Stomach (tissue), 9 donors: Measurements from ENCODE around the gene ATP9B. TPM values are rescaled to one million over a fixed set of nuclear protein-coding genes. Genes with fewer than 3 reads are reported as not detected.

Experiments
- DNase-seq, 2 donors: peaks; one replicate each; pipeline versions ENCODE4 v3.0.0 to v3.0.0-alpha.2; 2013 to 2019
- H3K27ac ChIP-seq, 5 donors: fragments of 200-600 bp in 4 of 5; sonication (generic) in 4 of 5; one replicate each; pipeline ENCODE4 v1.5.1; 2013 to 2019; ENCODE audit warnings: mild to moderate bottlenecking in 1 of 5, moderate library complexity in 1 of 5
- H3K27me3 ChIP-seq, 3 donors: fragments of 200-600 bp; sonication (generic); one replicate each; pipeline ENCODE4 v1.5.1; 2017 to 2019; ENCODE audit warnings: mixed run types in 1 of 3
- H3K36me3 ChIP-seq, 4 donors: fragments of 200-600 bp; sonication (generic); 1 replicate in 3 of 4; 2 replicates in 1 of 4; pipeline ENCODE4 v1.5.1; 2016 to 2019
- H3K4me1 ChIP-seq, 4 donors: fragments of 200-600 bp; sonication (generic); one replicate each; pipeline ENCODE4 v1.5.1; 2016 to 2019
- H3K4me3 ChIP-seq, 4 donors: fragments of 200-600 bp; sonication (generic) in 3 of 4; one replicate each; pipeline ENCODE4 v1.5.1; 2016 to 2019; ENCODE audit warnings: mild to moderate bottlenecking in 1 of 4
- H3K9me3 ChIP-seq, 4 donors: fragments of 200-600 bp; sonication (generic); one replicate each; pipeline ENCODE4 v1.5.1; 2016 to 2019
- EP300 ChIP-seq: sonication (generic); formaldehyde crosslinking; IDR thresholded peaks from one replicate; pipeline ENCODE4 v1.6.1; 2017; ENCODE audit warnings: antibody characterized with exemption
- POLR2A ChIP-seq, 4 donors: fragments of 450-650 bp; IDR thresholded peaks; one replicate each; pipeline ENCODE4 v1.6.1; 2016; ENCODE audit warnings: antibody characterized with exemption in 4 of 4, control low read depth in 2 of 4, mild to moderate bottlenecking in 1 of 4, moderate library complexity in 1 of 4
- POLR2AphosphoS5 ChIP-seq, 3 donors: sonication (generic); formaldehyde crosslinking; IDR thresholded peaks; one replicate each; pipeline ENCODE4 v1.6.1; 2016; ENCODE audit warnings: antibody characterized with exemption in 3 of 3
- WGBS, 5 donors: extraction: QIAGEN DNeasy Blood & Tissue Kit in 3 of 5; methylation state at CpG; one replicate each; pipeline versions ENCODE4 v1.1.5 to v1.1.7; 2013 to 2018; 5-methylcytosine and 5-hydroxymethylcytosine counted together
- intact Hi-C: fragments of 100-400 bp; cut with DNase I; formaldehyde crosslinking; loops from one replicate; pipeline ENCODE4 v1.15.1; 2023; ENCODE audit warnings: low total_unique reads
- polyA plus RNA-seq, 3 donors: library from polyadenylated mRNA; stranded (reverse); fragments of 200-250 nt; gene quantifications; one replicate each; pipeline ENCODE4 v1.2.3, GENCODE V29; 2013
- total RNA-seq, 5 donors: library from RNA; depleted of rRNA; stranded (reverse); fragments of >200 nt; gene quantifications; one replicate each; pipeline versions ENCODE4 v1.1.0 to v1.2.3, GENCODE V29; 2014 to 2016
- TF ChIP-seq, protein P1 (sequence below), 7 experiments: fragments of 450-650 bp in 4 of 7; fragments of 200-600 bp in 3 of 7; sonication (generic) in 3 of 7; IDR thresholded peaks; one replicate each; pipeline ENCODE4 v1.5.1; 2016 to 2019; ENCODE audit warnings: antibody characterized with exemption in 7 of 7, control low read depth in 2 of 7, mild to moderate bottlenecking in 1 of 7
- donor health status: healthy with polysubstance abuse.
- donor health status: Bipolar disorder and iron deficiency.
- donor health status: healthy.

ATP9B gene
- total and polyA plus RNA-seq, 8 donors: 10.6 to 128 (median 34.9) TPM

DNA sequence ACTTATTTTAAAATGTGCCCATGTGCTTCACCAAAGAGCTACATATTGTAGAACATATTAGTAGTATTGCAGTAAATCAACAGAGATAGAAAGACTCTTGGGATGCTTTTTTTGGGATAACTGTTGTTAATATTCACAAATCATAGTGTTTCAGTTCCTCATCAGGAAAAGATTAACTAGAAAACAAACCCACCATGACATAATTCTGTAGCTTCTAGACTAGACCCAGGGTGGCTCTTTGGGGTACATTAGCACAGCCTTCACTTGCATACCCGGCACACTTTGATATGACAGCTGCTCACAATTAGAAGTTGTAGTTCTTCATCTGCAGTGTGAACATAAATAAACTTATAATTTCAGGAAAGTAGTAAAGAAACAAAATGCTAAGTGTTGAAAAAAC, 154.2 kb downstream of the ATP9B start:
- Histone ChIP-seq H3K27ac (no peak overlapping the region), H3K4me3 (no peak overlapping the region), H3K36me3 (peaks cover 0 to 7% (median 2%) of the 10 kb centered on the region in 4 donors), H3K4me1 (no peaks in the 10 kb centered on the region), H3K9me3 (no peaks in the 10 kb centered on the region), H3K27me3 (no peaks in the 10 kb centered on the region)
- intact Hi-C loops: no loop called here
- DNase-seq: no peak
- WGBS, 5 donors: 93 to 100% (median 98%) methylated on average over 1 of the region's 1 CpG
- TF ChIP-seq POLR2A (IDR thresholded peaks at IDR 0.05) (no peak), POLR2AphosphoS5 (IDR thresholded peaks at IDR 0.05) (no peak), EP300 (no peak)
- TF ChIP-seq, protein P1, sequence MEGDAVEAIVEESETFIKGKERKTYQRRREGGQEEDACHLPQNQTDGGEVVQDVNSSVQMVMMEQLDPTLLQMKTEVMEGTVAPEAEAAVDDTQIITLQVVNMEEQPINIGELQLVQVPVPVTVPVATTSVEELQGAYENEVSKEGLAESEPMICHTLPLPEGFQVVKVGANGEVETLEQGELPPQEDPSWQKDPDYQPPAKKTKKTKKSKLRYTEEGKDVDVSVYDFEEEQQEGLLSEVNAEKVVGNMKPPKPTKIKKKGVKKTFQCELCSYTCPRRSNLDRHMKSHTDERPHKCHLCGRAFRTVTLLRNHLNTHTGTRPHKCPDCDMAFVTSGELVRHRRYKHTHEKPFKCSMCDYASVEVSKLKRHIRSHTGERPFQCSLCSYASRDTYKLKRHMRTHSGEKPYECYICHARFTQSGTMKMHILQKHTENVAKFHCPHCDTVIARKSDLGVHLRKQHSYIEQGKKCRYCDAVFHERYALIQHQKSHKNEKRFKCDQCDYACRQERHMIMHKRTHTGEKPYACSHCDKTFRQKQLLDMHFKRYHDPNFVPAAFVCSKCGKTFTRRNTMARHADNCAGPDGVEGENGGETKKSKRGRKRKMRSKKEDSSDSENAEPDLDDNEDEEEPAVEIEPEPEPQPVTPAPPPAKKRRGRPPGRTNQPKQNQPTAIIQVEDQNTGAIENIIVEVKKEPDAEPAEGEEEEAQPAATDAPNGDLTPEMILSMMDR (IDR thresholded peaks at IDR 0.05): no peak

DNA sequence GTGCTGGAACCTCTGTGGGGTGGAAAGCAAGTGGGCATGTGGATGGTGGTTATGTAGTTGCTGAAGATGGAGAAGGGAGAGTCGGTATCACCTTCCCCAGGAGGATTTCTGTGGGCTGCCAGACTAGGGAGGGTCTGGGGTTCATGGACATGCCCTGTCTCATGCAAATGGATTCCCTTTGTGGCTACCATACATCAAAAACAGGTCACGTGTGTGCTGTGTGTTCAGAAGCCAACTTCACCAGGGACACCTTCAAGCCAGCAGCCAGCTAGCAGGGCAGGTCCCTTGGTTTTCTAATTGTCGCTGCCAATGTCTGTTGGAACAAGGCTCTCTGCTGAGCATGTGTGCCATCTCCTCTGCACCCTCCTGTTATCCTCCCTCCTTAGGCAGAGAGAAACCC, 155.2 kb downstream of the ATP9B start:
- H3K27ac ChIP-seq: no peak overlapping the region
- TF ChIP-seq POLR2AphosphoS5 (IDR thresholded peaks at IDR 0.05): no peak
- TF ChIP-seq, protein P1 (IDR thresholded peaks at IDR 0.05): no peak
- TF ChIP-seq EP300: no peak
- TF ChIP-seq POLR2A (IDR thresholded peaks at IDR 0.05): no peak
- H3K36me3 ChIP-seq: peaks cover 0 to 6% (median 1%) of the 10 kb centered on the region in 4 donors
- no peaks in the 10 kb centered on the region for H3K4me1 ChIP-seq
- no peak overlapping the region for H3K4me3 ChIP-seq
- intact Hi-C loops: no loop called here
- no peaks in the 10 kb centered on the region for H3K9me3 ChIP-seq
- DNase-seq: no peak
- H3K27me3 ChIP-seq: no peaks in the 10 kb centered on the region
- 81 to 94% (median 93%) methylated on average over 3 of the region's 3 CpGs for WGBS, 5 donors

DNA sequence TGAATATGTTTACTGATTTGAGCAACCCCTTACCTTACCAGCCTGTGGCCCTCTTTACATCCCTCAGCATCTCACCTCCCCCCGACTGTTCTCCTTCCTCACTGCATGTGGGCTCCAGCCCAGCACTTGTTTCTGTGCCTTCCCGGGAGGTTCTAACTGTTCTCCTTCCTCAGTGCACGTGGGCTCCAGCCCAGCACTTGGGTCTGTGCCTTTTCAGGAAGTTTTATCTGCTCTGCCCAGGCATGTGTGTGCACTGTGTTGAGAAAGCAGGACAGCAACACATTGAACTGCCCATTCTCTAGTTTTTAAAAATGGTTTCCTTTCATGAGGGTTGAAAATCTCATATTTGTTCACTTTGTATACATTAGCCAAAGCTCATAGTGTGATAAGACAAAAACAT, 158.4 kb downstream of the ATP9B start:
- no peaks in the 10 kb centered on the region for H3K9me3 ChIP-seq
- 42 to 55% (median 45%) methylated on average over 3 of the region's 3 CpGs for WGBS, 5 donors

DNA sequence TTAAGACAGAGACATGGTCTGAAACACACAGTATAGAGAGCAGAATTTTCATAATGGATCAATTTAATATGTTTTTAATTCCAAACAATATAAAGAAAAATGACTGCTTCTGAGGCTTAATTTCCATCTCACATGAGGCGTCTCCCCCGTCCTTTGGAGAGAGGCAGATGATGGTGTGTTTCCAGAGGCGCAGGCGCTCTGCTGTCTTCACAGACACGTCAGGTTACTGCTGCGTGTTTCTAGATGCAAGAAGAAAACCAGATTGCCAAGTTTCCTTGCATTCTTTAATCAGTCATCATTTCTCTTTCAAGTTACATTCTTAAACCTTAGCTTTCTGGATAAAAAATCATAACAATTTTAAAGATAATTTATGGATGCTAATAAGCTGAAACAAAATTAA, 160.2 kb downstream of the ATP9B start:
- intact Hi-C loops: no loop called here
- WGBS, 5 donors: 93 to 99% (median 97%) methylated on average over 6 of the region's 6 CpGs

More for the DNA sequence above, 158.4 kb downstream of the ATP9B start:
- TF ChIP-seq EP300 (no peak), POLR2AphosphoS5 (IDR thresholded peaks at IDR 0.05) (no peak), POLR2A (IDR thresholded peaks at IDR 0.05) (no peak)
- TF ChIP-seq, protein P1 (IDR thresholded peaks at IDR 0.05): no peak
- no peak overlapping the region for H3K27ac ChIP-seq
- H3K36me3 ChIP-seq: peaks cover 0 to 6% (median 0%) of the 10 kb centered on the region in 4 donors
- DNase-seq: no peak
- H3K4me3 ChIP-seq: no peak overlapping the region
- intact Hi-C loops: no loop called here
- no peaks in the 10 kb centered on the region for H3K4me1 ChIP-seq
- H3K27me3 ChIP-seq: no peaks in the 10 kb centered on the region

More for the DNA sequence above, 160.2 kb downstream of the ATP9B start:
- Histone ChIP-seq H3K4me1 (no peaks in the 10 kb centered on the region), H3K27ac (no peak overlapping the region), H3K9me3 (no peaks in the 10 kb centered on the region), H3K4me3 (no peak overlapping the region), H3K36me3 (peaks cover 0 to 6% (median 0%) of the 10 kb centered on the region in 4 donors), H3K27me3 (no peaks in the 10 kb centered on the region)
- no peak for TF ChIP-seq EP300
- no peak for TF ChIP-seq POLR2AphosphoS5 (IDR thresholded peaks at IDR 0.05)
- TF ChIP-seq POLR2A (IDR thresholded peaks at IDR 0.05): no peak
- TF ChIP-seq, protein P1 (IDR thresholded peaks at IDR 0.05): no peak
- no peak for DNase-seq
